GM12878 (cell line): ENCODE results near the gene TNFRSF11A.

Experiments
- BCL11A ChIP-seq: IDR thresholded peaks from 2 replicates; pipeline ENCODE4 v1.6.1; 2011; ENCODE audit warnings: low read depth, low read length
- CHD1 ChIP-seq: IDR thresholded peaks from 2 replicates; pipeline ENCODE4 v1.6.1; 2012; ENCODE audit warnings: low read depth, low read length, improper control_type of control experiment
- KAT2A ChIP-seq: conservative IDR thresholded peaks from 2 replicates; pipeline ENCODE4 v1.6.1; 2011; ENCODE audit warnings: low read depth, low read length; ENCODE audit not compliant: control insufficient read depth
- NR2C1 ChIP-seq: fragments of 450-650 bp; IDR thresholded peaks from 2 replicates; pipeline ENCODE4 v1.6.1; 2017; ENCODE audit warnings: antibody characterized with exemption, mild to moderate bottlenecking, moderate library complexity
- POLR2AphosphoS5 ChIP-seq: IDR thresholded peaks from 2 replicates; pipeline ENCODE4 v1.6.1; 2011; ENCODE audit warnings: mild to moderate bottlenecking, low read length, inconsistent platforms
- SMAD1 ChIP-seq: fragments of 450-650 bp; IDR thresholded peaks from 2 replicates; pipeline ENCODE4 v1.6.1; 2018; ENCODE audit warnings: mild to moderate bottlenecking, low read depth; ENCODE audit not compliant: partially characterized antibody
- SMC3 ChIP-seq: IDR thresholded peaks from 2 replicates; pipeline ENCODE4 v1.6.1; 2011; ENCODE audit warnings: low read length, improper control_type of control experiment, borderline replicate concordance
- SP1 ChIP-seq: IDR thresholded peaks from one replicate; pipeline ENCODE4 v1.6.1; 2011; ENCODE audit warnings: low read depth, low read length
- YY1 ChIP-seq: IDR thresholded peaks from 2 replicates; pipeline ENCODE4 v1.6.1; 2011; ENCODE audit warnings: low read depth, mild to moderate bottlenecking, low read length
- ZNF24 ChIP-seq: fragments of 450-650 bp; IDR thresholded peaks from 2 replicates; pipeline ENCODE4 v1.6.1; 2017; ENCODE audit warnings: antibody characterized with exemption, mild to moderate bottlenecking
- TF ChIP-seq, protein P1 (sequence below), 3 experiments: IDR thresholded peaks in 2 of 3; conservative IDR thresholded peaks in 1 of 3; 2 replicates each; pipeline ENCODE4 v1.5.1; 2011; ENCODE audit warnings: low read depth in 3 of 3, low read length in 3 of 3, mild to moderate bottlenecking in 3 of 3, control low read depth in 2 of 3, moderate library complexity in 2 of 3, inconsistent platforms in 1 of 3, mixed read lengths in 1 of 3; ENCODE audit not compliant: control insufficient read depth in 2 of 3, insufficient read depth in 1 of 3; ENCODE audit errors: extremely low read depth in 1 of 3
- TF ChIP-seq, protein P2 (sequence below): fragments of 150-350 bp; IDR thresholded peaks from 2 replicates; pipeline ENCODE4 v1.6.1; 2016; ENCODE audit warnings: low read depth, low read length
- TF ChIP-seq, protein P3 (sequence below): IDR thresholded peaks from 2 replicates; pipeline ENCODE4 v1.6.1; 2012; ENCODE audit warnings: low read length, inconsistent platforms

DNA sequence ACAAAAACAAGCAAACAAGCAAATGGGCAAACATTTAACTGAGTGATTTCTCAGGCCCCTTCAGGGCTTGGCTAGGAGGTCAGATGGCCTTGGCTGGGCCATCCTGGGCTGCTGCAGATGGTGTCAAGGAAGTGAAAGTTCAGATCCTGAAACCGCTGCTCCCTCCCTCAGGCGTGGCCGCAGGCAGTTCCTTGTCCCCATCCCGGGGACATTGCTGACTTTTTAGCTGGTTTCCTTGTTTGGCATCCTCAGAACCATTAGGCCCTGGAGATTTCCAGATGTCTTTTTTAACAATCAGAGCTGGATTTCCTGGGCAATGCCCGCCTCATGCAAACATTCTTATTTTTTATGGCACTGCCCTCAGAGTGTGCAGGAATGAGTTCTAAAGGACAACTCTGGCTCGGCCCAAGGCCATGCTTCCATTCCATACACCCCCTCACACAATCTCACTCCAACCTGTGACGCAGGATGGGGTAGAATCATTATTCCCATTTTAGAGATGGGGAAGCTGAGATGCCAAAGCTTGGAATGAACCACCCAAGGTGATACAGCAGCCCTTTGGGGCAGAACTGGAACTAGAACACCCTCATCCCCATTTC, 111.6 kb downstream of the TNFRSF11A start:
- TF ChIP-seq SMAD1 (no peak), SP1 (no peak), NR2C1 (no peak), ZNF24 (no peak), CHD1 (no peak), POLR2AphosphoS5 (no peak), YY1 (no peak), KAT2A (no peak), SMC3 (no peak), BCL11A (no peak)
- TF ChIP-seq, protein P1, sequence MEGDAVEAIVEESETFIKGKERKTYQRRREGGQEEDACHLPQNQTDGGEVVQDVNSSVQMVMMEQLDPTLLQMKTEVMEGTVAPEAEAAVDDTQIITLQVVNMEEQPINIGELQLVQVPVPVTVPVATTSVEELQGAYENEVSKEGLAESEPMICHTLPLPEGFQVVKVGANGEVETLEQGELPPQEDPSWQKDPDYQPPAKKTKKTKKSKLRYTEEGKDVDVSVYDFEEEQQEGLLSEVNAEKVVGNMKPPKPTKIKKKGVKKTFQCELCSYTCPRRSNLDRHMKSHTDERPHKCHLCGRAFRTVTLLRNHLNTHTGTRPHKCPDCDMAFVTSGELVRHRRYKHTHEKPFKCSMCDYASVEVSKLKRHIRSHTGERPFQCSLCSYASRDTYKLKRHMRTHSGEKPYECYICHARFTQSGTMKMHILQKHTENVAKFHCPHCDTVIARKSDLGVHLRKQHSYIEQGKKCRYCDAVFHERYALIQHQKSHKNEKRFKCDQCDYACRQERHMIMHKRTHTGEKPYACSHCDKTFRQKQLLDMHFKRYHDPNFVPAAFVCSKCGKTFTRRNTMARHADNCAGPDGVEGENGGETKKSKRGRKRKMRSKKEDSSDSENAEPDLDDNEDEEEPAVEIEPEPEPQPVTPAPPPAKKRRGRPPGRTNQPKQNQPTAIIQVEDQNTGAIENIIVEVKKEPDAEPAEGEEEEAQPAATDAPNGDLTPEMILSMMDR (IDR thresholded peaks at IDR 0.05 in 2 of 3, conservative IDR thresholded peaks at IDR 0.05 in 1 of 3; ENCODE audit: control insufficient read depth in 2 of 3, extremely low read depth in 1 of 3, insufficient read depth in 1 of 3, low read depth in 3 of 3, low read length in 3 of 3) = no peak
- TF ChIP-seq, protein P2, sequence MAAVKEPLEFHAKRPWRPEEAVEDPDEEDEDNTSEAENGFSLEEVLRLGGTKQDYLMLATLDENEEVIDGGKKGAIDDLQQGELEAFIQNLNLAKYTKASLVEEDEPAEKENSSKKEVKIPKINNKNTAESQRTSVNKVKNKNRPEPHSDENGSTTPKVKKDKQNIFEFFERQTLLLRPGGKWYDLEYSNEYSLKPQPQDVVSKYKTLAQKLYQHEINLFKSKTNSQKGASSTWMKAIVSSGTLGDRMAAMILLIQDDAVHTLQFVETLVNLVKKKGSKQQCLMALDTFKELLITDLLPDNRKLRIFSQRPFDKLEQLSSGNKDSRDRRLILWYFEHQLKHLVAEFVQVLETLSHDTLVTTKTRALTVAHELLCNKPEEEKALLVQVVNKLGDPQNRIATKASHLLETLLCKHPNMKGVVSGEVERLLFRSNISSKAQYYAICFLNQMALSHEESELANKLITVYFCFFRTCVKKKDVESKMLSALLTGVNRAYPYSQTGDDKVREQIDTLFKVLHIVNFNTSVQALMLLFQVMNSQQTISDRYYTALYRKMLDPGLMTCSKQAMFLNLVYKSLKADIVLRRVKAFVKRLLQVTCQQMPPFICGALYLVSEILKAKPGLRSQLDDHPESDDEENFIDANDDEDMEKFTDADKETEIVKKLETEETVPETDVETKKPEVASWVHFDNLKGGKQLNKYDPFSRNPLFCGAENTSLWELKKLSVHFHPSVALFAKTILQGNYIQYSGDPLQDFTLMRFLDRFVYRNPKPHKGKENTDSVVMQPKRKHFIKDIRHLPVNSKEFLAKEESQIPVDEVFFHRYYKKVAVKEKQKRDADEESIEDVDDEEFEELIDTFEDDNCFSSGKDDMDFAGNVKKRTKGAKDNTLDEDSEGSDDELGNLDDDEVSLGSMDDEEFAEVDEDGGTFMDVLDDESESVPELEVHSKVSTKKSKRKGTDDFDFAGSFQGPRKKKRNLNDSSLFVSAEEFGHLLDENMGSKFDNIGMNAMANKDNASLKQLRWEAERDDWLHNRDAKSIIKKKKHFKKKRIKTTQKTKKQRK = no peak
- TF ChIP-seq, protein P3, sequence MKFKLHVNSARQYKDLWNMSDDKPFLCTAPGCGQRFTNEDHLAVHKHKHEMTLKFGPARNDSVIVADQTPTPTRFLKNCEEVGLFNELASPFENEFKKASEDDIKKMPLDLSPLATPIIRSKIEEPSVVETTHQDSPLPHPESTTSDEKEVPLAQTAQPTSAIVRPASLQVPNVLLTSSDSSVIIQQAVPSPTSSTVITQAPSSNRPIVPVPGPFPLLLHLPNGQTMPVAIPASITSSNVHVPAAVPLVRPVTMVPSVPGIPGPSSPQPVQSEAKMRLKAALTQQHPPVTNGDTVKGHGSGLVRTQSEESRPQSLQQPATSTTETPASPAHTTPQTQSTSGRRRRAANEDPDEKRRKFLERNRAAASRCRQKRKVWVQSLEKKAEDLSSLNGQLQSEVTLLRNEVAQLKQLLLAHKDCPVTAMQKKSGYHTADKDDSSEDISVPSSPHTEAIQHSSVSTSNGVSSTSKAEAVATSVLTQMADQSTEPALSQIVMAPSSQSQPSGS = no peak
